BJ (cell line): ENCODE results near the gene FGFR2. TPM values are rescaled to one million over a fixed set of nuclear protein-coding genes. Genes with fewer than 3 reads are reported as not detected.

ENCODE experiments used
- CTCF ChIA-PET: fragments of 350-600 bp; formaldehyde crosslinking; extraction: SDS; loops from one replicate; lab custom pipeline; 2021; ENCODE audit warnings: antibody characterized with exemption, inconsistent platforms; lab: Yijun Ruan, JAX
- POLR2A ChIA-PET: fragments of 300-600 bp; sonication (Branson Sonifier 250); formaldehyde crosslinking; extraction: SDS; loops from one replicate; lab custom pipeline; 2021; ENCODE audit warnings: antibody characterized with exemption; lab: Charles Lee
- DNase-seq: peaks from one replicate; pipeline ENCODE4 v3.0.0-alpha.2; 2011; ENCODE audit warnings: low read depth
- H3K27me3 ChIP-seq: 2 replicates; pipeline ENCODE4 v1.6.0; 2011; ENCODE audit warnings: low read length; ENCODE audit not compliant: control insufficient read depth, insufficient read depth
- H3K36me3 ChIP-seq: 2 replicates; pipeline ENCODE4 v1.5.1; 2011; ENCODE audit warnings: low read length; ENCODE audit not compliant: control insufficient read depth, insufficient read depth
- H3K4me3 ChIP-seq: 2 replicates; pipeline ENCODE4 v1.5.1; 2011; ENCODE audit warnings: low read depth, mild to moderate bottlenecking, control low read depth, low read length
- CTCF ChIP-seq: IDR thresholded peaks from 2 replicates; pipeline ENCODE4 v1.5.1; 2011; ENCODE audit warnings: low read depth, mild to moderate bottlenecking, control low read depth, inconsistent platforms, low read length, moderate library complexity; ENCODE audit not compliant: insufficient read depth
- polyA plus RNA-seq: library from polyadenylated mRNA; depleted of rRNA; stranded (reverse); fragments of >200 nt; gene quantifications from 2 replicates; pipeline ENCODE4 v1.2.3, GENCODE V29; 2011

Gene FGFR2
- polyA plus RNA-seq, 1 experiment = 0.26 TPM

- POLR2A ChIA-PET = no interaction called here
- CTCF ChIA-PET = no interaction called here
These were observed 18.6 kb downstream of the FGFR2 start for GRCh38 chr10:121579656-121580055.

GRCh38 chr10:121578965-121579364 lies 19.3 kb downstream of the FGFR2 start:
- POLR2A ChIA-PET = no interaction called here
- no peak for TF ChIP-seq CTCF
- CTCF ChIA-PET = no interaction called here
- Histone ChIP-seq H3K27me3 (no peaks in the 10 kb centered on the region), H3K4me3 (no peak overlapping the region), H3K36me3 (no peaks in the 10 kb centered on the region)
- no peak for DNase-seq

More at GRCh38 chr10:121579656-121580055, 18.6 kb downstream of the FGFR2 start:
- DNase-seq = no peak
- no peak overlapping the region for H3K4me3 ChIP-seq
- no peaks in the 10 kb centered on the region for H3K27me3 ChIP-seq
- no peak for TF ChIP-seq CTCF
- no peaks in the 10 kb centered on the region for H3K36me3 ChIP-seq

GRCh38 chr10:121578298-121578697 lies 19.9 kb downstream of the FGFR2 start:
- TF ChIP-seq CTCF = no peak
- no peak overlapping the region for H3K4me3 ChIP-seq
- H3K36me3 ChIP-seq = no peaks in the 10 kb centered on the region
- no peaks in the 10 kb centered on the region for H3K27me3 ChIP-seq
- POLR2A ChIA-PET = no interaction called here
- no peak for DNase-seq
- CTCF ChIA-PET = no interaction called here

- H3K36me3 ChIP-seq = no peaks in the 10 kb centered on the region
- TF ChIP-seq CTCF = no peak
- DNase-seq = no peak
- POLR2A ChIA-PET = no interaction called here
- CTCF ChIA-PET = no interaction called here
- H3K27me3 ChIP-seq = no peaks in the 10 kb centered on the region
- no peak overlapping the region for H3K4me3 ChIP-seq
These were observed 20.7 kb downstream of the FGFR2 start for GRCh38 chr10:121577568-121577967.

GRCh38 chr10:121576139-121576538 lies 22.1 kb downstream of the FGFR2 start:
- ChIA-PET POLR2A (no interaction called here), CTCF (interaction anchor here (0.6 kb wide), 1 partner anchor 33 kb away, joined by 3 read pairs; no protein-coding TSS in a partner anchor)
- no peak for DNase-seq
- no peaks in the 10 kb centered on the region for H3K27me3 ChIP-seq
- TF ChIP-seq CTCF = no peak
- no peaks in the 10 kb centered on the region for H3K36me3 ChIP-seq
- H3K4me3 ChIP-seq = no peak overlapping the region
